Measurements from ENCODE around the gene SLC7A14.
"Not testable (repeated sequence)": the region's sequence is repeated elsewhere in the genome, so short reads cannot be mapped to it uniquely, and the experiment has no call there.

SLC7A14 gene

DNA sequence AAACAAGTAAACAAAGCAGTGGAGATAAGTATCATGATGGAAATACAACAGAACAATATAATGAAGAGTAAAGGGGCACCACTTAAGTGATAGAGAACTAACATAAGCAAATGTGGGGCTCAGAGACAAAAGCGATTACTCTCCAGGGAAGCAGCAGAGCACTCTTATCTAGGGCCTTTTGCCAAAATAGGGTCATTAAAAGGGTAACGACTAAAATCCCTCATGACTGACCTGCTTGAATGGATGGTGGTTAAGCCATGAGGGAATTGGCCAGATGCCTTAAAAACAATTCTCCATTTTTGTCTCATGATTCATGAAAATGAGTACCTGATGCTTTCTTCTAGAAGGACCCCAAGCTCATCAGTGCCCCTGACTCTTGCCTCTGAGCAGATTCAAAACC, 3.2 kb upstream of the SLC7A14 start:
- peak; percentile 47 for DNase-seq

- peak; percentile 47 for DNase-seq
Measured at GRCh38 chr3:170585008-170585936, 603 bp downstream of the SLC7A14 start.

GRCh38 chr3:170584585-170585007, 1.3 kb downstream of the SLC7A14 start:
- DNase-seq: no peak

- no peak for DNase-seq
Measured at GRCh38 chr3:170579646-170580045, 6.2 kb downstream of the SLC7A14 start.

- no peak for DNase-seq
Measured at GRCh38 chr3:170572665-170573253, 13.1 kb downstream of the SLC7A14 start.

DNA sequence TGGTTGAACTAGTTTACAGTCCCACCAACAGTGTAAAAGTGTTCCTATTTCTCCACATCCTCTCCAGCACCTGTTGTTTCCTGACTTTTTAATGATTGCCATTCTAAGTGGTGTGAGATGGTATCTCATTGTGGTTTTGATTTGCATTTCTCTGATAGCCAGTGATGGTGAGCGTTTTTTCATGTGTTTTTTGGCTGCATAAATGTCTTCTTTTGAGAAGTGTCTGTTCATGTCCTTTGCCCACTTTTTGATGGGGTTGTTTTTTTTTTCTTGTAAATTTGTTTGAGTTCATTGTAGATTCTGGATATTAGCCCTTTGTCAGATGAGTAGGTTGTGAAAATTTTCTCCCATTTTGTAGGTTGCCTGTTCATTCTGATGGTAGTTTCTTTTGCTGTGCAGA, 18.3 kb downstream of the SLC7A14 start:
- not testable (repeated sequence) for DNase-seq

DNA sequence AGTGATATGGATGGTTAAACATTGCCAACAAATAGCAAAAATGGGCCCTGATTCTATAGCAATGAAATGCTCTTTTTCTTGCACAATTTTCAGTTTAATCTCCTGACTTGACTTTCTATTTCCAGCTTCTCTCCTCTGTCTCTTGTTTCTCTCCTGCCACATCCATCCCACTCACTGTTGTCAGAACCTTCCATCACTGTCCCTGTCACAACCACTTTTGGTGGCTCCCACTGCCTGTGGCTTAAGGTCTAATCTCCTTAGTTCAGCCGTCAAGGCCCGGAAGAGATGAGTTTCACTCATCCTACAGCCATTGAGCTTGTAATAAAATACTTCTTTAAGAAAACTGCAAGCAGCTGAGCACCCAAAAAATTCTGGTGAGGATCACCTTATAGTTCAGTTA, 19.5 kb downstream of the SLC7A14 start:
- DNase-seq: no peak

GRCh38 chr3:170565495-170565894, 20.4 kb downstream of the SLC7A14 start:
- no peak for DNase-seq

DNA sequence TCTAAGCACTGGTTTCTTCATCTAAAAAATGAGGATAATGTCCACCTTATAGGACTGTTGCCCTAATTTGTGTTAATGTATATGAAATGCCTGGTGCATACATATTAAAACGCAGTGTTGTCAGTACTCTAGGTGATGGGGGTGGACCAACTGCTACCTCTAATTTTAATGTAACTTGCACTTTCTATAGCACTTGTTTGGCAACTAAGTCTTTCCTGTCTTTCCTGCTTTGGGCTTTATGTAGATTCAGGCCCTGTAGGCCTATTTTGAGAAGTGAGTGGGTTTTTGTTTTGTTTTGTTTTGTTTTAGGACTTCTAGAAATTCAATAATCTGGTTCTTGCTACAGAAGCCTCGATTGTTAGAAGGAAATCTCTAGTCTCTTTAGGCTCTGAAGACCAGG, 21.2 kb downstream of the SLC7A14 start:
- DNase-seq: no peak

- no peak for DNase-seq
Measured at GRCh38 chr3:170563712-170564423, 22.0 kb downstream of the SLC7A14 start.

- no peak for DNase-seq
Measured at GRCh38 chr3:170562080-170562479, 23.8 kb downstream of the SLC7A14 start.

- DNase-seq: no peak
Measured at GRCh38 chr3:170560717-170561382, 25.0 kb downstream of the SLC7A14 start.

GRCh38 chr3:170560296-170560695, 25.6 kb downstream of the SLC7A14 start:
- no peak for DNase-seq

DNA sequence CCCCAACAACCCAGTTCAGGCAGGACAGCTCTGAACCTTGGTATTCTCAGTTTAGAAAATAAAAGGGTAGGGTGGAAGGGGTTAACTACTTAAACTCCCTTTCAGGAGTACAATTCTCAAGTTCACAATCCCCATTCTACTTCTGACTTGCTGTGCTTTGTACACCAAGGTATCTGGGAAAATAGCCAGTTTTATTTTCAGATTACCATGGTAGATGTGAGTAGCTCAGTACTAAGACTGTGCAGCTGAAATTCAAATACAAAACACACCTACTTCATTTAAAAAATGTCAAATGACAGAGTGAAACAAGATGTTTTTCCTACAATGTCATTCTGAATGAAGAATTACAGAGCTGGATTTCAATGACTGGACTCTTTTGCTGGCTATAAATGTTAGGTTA, 27.4 kb downstream of the SLC7A14 start:
- no peak for DNase-seq

DNA sequence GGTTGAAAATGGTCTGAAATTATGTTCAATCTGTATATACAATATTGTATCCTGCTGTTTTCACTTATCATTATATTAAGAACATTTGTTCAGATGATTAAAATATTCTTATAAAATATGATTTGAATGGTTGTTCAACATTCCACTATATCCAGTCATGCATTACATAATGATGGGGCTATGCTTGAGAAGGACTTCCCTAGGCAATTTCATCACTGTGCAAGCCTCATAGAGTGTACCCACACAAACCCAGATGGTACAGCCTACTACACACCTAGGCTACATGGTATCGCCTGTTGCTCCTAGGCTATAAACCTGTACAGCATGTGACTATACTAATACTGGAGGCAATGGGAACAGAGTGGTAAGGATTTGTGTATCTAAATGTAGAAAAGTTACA, 30.5 kb downstream of the SLC7A14 start:
- DNase-seq: no peak

DNA sequence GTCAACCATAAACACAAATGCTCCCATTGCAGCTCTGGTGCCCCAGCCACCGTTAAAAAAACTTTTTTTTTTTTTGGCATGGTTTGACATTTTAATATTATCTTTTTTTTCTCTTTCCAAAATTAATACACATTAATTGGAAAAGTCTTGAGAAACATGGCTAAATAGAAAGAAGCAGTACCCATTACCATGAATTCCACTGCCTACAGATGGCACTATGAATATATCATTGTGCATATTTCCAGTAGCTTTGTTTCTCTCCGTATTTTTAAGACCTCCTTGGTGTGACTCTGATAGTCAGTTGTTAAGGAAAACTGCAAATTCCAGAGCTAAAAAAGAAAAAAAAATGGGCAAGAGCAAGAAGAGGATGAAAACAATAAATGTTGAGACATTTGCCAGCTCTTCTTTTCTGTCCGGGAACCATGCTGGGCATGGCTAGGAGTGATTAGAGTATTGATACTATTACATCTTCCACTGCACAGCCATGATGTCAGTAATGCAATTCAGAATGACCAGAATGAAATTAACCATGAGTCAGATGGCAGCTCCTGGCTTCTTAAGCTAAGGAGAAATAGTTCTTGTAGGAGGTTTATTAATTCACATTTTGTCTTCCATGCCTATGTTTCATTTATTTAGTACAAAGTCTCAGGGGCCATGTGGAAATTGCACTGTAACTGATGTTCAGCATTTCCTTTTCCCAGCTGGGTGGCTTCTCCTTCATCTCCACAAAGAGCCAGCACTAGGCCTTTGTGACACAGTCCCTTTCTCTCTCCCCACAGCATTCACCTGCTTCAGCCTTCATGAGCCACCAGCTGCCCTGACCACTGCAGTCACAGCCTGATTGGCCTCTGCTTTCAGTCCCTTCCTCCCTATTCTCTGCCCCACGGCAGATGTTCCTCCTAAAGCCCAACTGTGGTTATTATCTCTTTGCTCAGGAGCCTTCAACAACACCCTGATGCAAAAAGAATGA, 31.8 kb downstream of the SLC7A14 start:
- no peak for DNase-seq

- DNase-seq: no peak
Measured at GRCh38 chr3:170551252-170551651, 34.6 kb downstream of the SLC7A14 start.

- no peak for DNase-seq
Measured at GRCh38 chr3:170542704-170543103, 43.2 kb downstream of the SLC7A14 start.

DNA sequence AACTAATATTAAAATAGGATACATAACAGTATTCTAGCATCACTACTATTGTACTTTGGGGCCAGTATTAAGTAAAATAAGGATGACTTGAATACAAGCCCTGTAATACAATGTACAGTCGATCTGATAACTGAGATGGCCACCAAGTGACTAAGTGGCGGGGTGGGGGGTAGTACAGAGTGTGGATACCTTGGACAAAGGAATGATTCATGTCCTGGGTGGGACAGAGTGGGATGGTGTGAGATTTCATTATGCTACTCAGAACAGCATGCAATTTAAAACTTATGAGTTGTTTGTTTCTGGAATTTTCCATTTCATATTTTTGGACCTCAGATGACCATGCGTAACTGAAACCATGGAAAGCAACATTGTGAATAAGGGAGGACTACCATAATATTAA, 46.0 kb downstream of the SLC7A14 start:
- DNase-seq: no peak

- peak; percentile 21 for DNase-seq
Measured at GRCh38 chr3:170536712-170537111, 49.2 kb downstream of the SLC7A14 start.

DNA sequence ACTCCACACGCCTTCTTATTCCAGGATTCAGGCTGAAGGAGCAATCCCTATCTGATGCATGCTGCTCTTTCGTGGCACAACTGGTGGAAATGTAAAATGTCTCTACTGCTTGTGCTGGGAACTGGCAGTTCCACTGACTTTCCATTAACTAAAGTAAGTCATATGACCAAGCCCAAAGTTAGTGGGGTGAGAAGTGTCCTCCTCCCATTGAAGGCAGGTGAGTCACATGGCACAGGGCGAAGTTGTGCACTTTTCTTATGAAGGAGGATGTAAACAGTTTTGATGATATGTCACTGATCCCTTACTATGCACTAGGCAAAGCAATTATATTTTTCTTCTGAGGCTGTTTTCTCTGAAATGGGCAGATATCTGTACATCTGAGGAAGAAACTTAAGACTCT, 51.6 kb downstream of the SLC7A14 start:
- DNase-seq: no peak

- DNase-seq: no peak
Measured at GRCh38 chr3:170532573-170532972, 53.3 kb downstream of the SLC7A14 start.

Data from NCI-H1092 treated with DMSO at 0.1 percent for 48 hours (cell line).